Cardiac fibroblast (primary cell): ENCODE results near the gene ULK3.

ENCODE experiments used
- DNase-seq, 2 donors: peaks; one replicate each; pipeline versions ENCODE4 v3.0.0 to v3.0.0-alpha.2; 2010; ENCODE audit warnings: low read depth in 2 of 2
- H3K4me3 ChIP-seq, 2 donors: replicated peaks in 1 of 2; 1 replicate in 1 of 2; 2 replicates in 1 of 2; pipeline ENCODE4 v1.5.1; 2011; ENCODE audit warnings: low read depth in 2 of 2, low read length in 2 of 2, mild to moderate bottlenecking in 2 of 2, moderate library complexity in 1 of 2
- TF ChIP-seq, protein P1 (sequence below): IDR thresholded peaks from one replicate; pipeline ENCODE4 v1.5.1; 2011; ENCODE audit warnings: low read depth, mild to moderate bottlenecking, low read length, inconsistent platforms

Gene ULK3

DNA sequence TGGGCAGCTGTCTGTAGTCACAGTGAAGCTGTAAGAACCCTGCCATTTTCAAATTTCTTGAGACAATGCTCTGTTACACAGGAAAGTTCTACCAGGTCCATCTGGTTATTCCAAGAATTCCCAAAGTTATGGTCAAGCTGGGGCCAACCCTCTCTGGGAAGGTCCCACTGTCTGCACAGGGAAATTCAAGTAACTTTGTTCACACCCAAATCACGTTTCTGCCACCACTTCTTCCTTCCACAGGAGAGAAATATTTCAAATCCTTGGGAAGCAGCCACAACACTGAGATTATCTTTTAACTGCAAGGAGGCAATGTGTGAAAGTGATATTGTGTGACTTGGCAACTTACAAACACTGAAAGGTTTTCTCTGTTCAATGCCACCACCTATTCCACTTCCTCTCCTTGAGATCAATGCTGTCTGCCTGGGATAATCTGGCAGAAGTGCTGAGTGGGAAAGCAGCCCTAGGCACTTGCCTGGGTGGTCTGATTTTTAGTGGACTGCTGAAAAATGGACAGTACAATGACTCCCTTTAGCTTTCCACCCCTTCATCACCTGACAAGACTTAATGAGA, 24.6 kb upstream of the ULK3 start:
- TF ChIP-seq, protein P1, sequence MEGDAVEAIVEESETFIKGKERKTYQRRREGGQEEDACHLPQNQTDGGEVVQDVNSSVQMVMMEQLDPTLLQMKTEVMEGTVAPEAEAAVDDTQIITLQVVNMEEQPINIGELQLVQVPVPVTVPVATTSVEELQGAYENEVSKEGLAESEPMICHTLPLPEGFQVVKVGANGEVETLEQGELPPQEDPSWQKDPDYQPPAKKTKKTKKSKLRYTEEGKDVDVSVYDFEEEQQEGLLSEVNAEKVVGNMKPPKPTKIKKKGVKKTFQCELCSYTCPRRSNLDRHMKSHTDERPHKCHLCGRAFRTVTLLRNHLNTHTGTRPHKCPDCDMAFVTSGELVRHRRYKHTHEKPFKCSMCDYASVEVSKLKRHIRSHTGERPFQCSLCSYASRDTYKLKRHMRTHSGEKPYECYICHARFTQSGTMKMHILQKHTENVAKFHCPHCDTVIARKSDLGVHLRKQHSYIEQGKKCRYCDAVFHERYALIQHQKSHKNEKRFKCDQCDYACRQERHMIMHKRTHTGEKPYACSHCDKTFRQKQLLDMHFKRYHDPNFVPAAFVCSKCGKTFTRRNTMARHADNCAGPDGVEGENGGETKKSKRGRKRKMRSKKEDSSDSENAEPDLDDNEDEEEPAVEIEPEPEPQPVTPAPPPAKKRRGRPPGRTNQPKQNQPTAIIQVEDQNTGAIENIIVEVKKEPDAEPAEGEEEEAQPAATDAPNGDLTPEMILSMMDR: no peak
- no peak overlapping the region for H3K4me3 ChIP-seq
- DNase-seq: no peak

DNA sequence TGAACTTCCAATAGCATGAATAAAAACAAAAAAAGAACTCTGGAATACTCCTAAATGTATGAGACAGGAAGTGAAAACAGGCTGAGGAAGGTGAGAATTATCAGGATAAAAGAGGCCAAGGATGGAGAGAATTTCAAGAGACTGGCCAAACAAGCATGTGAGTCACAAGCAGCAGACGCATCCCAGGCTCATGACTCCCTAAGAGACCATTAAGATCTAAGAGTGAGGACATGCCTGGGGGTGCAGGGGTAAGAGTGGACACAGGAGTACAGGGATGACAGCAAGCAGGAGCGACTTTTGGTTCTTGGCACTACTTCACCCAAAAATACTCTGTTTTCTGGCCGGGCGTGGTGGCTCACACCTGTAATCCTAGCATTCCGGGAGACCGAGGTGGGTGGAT, 23.1 kb upstream of the ULK3 start:
- TF ChIP-seq, protein P1: no peak
- H3K4me3 ChIP-seq: no peak overlapping the region
- peak; percentile 49 to 73 for DNase-seq

DNA sequence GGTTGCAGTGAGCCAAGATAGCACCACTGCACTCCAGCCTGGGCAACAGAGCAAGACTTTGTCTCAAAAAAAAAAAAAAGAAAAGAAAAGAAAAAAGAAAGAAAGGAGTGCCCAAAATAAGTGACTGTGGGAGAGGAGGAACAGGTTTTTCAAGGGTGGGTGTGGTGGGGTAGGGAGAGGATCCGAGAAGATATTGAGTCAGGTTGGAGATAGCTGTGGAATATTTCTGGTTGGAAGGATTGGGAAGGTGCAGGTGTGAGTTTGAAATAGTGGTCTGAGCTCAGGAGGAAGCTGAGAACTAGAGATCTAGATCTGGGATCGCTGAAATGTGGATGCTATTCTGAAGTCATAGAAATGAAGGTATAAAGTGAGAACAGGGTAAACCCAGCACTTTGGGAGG, 22.4 kb upstream of the ULK3 start:
- DNase-seq: no peak
- no peak overlapping the region for H3K4me3 ChIP-seq
- TF ChIP-seq, protein P1: no peak

DNA sequence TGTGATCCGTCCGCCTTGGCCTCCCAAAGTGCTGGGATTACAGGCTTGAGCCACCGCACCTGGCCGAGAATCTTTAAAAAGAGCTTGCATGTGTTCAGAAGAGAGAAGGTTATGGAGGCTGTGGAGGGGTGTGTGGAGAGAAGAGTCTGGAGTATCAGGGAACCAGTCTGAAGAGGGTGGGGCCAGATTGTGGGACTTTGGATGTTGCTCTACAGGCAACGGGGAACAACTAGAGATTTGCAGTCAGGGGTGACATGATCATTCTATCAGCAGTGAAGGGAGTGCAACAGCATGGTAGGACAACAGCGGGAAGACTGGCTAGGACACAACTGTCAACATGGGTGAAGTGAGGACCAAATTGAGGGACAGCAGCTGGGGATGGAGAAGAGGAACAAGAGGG, 21.3 kb upstream of the ULK3 start:
- TF ChIP-seq, protein P1: no peak
- DNase-seq: no peak
- H3K4me3 ChIP-seq: no peak overlapping the region

DNA sequence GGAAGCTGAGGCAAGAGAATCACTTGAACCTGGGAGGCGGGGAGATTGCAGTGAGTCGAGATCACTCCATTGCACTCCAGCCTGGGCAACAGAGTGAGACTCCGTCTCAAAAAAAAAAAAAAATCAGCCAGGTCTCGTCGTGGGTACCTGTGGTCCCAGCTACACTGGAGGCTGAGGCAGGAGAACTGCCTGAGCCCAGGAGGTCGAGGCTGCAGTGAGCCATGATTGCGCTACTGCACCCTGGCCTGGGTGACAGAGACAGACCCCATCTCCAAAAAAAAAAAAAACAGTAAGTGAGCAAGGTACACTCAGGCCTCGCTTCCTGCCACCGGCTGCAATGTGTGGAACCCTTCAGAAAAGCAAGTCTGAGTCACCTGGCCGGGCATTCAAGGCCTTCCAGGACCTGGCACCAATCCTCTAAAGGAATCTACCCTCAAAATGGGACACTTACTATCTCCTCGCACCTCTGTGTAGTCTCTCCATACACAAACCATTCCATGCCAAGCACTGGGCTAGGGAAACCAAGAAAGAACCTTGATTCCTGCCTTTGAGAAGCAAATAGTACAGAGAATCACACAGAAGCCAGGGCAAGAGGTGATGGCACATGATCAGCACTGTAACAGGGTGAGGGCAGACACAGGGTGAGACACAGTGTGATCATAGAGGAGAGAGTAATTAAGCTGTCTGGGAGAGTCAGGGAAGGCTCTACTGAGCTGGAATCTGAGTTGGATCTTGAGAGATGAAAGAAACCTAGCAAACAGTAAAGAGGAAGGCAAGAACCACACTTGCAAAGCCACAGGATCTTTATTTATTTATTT, 20.5 kb upstream of the ULK3 start:
- H3K4me3 ChIP-seq: no peak overlapping the region
- TF ChIP-seq, protein P1: no peak
- peak in 1 of 2 donors; percentile 40 for DNase-seq

DNA sequence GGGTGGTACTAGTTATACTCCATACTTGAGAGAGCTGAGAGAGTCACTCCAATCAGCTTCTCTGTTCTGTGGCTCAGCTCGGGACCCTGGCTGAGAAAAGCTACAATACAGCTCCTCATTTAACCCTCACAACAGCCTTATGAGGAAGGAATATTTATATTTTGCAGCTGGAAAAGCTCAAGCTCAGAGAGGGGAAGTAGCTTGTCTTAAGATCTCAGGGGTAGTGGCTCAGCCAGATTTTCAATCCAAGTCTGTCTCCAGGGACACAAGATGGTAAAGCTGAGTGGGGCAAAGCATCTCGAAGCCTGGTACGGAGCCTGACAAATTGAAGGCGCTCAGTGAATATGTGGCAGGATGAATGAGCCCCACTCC, 15.4 kb upstream of the ULK3 start:
- TF ChIP-seq, protein P1: no peak

More for the DNA sequence above, 15.4 kb upstream of the ULK3 start:
- H3K4me3 ChIP-seq: no peak overlapping the region
- no peak for DNase-seq
